ENCODE results near the gene CDH23. TPM values are rescaled to one million over a fixed set of nuclear protein-coding genes. Genes with fewer than 3 reads are reported as not detected.

The CDH23 gene
- total RNA-seq, 4 donors from 2014 or later = 0.57 to 5.9 (median 1.0) TPM

DNA sequence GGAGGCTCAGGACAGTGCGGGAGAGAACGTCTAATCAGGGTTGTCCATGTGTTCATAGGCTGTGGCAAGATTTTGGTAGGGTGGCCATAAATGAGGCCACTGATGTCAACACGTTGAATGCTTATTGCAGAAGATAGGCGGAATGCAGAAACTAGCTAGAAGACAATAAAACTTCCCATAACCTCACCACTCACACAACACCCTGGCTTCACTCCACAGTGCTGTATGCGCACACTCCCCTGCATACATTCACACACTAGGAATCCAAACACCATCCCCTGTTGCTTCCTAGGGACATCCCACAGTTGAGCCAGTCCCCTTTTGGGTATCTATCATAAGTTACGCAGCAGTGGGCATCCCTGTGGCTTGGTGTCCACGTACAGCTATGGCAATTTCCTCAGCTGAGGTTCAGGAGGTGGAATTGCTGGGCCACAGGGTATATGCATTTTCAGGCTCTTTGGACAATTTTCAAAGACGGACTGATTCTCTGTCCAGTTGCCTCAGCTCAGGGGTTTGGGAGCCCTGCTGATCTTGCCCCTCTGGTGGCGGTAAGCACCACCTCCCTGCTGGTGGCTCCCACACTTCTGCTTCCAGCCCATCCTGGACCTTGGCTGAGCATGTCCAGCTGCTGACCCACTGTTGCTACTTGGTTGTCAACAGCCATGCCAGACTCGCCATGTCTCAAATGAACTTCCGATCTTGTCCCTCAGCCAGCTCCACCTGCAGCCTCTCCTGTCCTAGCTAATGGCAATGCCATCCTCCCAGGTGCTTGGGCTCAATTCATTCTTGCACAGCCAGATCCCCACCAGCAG lies 36.4 kb downstream of the CDH23 start:
- 94 to 96% methylated on average over 9 of the region's 11 CpGs for WGBS, 2 donors
- Histone ChIP-seq H3K27ac (no peak overlapping the region), H3K4me1 (peaks cover 0 to 27% (median 3%) of the 10 kb centered on the region in 3 donors), H3K9me3 (no peaks in the 10 kb centered on the region), H3K27me3 (no peaks in the 10 kb centered on the region), H3K36me3 (no peaks in the 10 kb centered on the region), H3K4me3 (no peak overlapping the region)
- DNase-seq = no peak
- intact Hi-C loops (cut with DNase I) = no loop called here
- TF ChIP-seq POLR2A (IDR thresholded peaks at IDR 0.05) = no peak
- TF ChIP-seq, protein P1, sequence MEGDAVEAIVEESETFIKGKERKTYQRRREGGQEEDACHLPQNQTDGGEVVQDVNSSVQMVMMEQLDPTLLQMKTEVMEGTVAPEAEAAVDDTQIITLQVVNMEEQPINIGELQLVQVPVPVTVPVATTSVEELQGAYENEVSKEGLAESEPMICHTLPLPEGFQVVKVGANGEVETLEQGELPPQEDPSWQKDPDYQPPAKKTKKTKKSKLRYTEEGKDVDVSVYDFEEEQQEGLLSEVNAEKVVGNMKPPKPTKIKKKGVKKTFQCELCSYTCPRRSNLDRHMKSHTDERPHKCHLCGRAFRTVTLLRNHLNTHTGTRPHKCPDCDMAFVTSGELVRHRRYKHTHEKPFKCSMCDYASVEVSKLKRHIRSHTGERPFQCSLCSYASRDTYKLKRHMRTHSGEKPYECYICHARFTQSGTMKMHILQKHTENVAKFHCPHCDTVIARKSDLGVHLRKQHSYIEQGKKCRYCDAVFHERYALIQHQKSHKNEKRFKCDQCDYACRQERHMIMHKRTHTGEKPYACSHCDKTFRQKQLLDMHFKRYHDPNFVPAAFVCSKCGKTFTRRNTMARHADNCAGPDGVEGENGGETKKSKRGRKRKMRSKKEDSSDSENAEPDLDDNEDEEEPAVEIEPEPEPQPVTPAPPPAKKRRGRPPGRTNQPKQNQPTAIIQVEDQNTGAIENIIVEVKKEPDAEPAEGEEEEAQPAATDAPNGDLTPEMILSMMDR (IDR thresholded peaks at IDR 0.05) = no peak

DNA sequence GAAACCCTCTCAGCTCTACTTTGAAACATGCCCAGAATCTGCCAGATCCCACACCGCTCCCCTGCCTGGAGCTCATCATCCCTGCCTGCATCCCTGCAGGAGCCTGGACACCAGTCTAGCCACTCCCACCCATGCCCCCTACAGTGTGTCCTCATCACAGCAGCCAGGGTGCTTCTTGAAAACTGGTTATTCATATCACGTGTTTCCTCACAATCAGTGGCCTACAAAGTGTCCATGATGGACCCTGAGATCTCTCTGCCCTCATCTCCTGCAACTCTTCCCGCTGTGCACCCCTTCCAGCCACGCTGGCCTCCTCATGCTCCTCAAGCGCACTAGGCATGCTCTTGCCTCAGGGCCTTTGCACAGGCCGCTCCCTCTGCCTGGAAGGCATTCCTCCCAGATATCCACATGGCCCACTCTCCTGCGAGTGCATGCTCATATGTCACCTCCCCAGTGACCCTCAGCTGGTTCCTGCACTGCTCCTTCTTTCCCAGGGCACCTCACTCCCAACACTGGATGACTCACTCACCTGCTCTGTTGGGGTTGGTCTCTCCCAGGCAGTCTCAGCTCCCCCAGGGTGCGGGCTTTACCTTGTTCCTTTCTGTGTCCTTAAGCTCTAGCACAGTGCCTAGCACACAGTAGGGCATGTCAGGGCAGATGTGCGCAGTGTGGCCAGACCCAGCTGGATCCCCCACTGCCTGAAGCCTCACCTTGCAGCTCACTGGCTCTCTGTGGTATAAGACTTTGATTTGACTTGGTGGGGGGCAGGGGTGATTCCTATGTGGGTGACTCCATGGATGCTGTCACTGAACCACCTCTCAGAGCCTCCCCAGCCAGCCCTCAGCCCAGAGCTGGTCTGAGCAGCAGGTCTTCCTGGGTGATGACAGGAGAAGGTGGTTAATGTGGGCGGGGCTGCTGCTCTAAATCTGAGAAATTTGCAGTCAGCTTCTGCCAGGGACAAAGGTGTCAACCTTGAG lies 37.3 kb downstream of the CDH23 start:
- Histone ChIP-seq H3K4me1 (peaks cover 0 to 27% (median 3%) of the 10 kb centered on the region in 3 donors), H3K27ac (no peak overlapping the region), H3K36me3 (no peaks in the 10 kb centered on the region), H3K4me3 (no peak overlapping the region), H3K9me3 (no peaks in the 10 kb centered on the region), H3K27me3 (no peaks in the 10 kb centered on the region)
- intact Hi-C loops (cut with DNase I) = no loop called here
- WGBS, 2 donors = 81 to 89% methylated on average over 8 of the region's 10 CpGs
- no peak for DNase-seq
- TF ChIP-seq, protein P1 (IDR thresholded peaks at IDR 0.05) = no peak
- no peak for TF ChIP-seq POLR2A (IDR thresholded peaks at IDR 0.05)

DNA sequence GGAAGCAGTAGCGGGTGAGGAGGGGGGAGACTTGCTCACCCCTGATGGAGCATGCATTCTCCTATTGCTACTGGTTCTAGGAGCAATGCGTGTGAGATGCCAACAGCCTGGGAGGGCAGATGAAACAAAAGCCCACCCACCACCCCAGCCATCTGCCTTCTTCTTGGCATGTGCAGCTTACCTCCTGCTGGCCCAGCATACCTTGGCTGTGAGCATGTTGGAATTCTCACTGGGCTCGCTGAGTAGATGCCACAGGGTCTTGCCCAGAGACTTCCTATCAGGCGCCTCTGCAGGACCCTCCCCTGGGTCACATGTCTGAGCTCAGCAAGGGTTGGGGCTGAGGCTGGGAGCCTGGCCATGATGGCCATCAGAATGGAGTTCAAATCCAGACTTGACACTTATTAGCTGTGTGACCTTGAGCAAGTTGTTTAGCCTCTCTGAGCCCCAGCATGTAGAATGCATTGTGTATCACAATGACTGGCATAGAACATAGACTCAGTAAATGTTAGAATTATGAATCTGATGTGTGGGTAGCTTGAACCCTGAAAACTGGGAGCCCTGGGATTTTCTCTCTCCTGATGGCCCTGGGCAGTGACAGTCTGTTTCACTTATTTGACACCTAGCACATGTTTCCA lies 38.2 kb downstream of the CDH23 start:
- 83 to 97% methylated on average over 1 to 3 of the region's 4 CpGs for WGBS, 2 donors

DNA sequence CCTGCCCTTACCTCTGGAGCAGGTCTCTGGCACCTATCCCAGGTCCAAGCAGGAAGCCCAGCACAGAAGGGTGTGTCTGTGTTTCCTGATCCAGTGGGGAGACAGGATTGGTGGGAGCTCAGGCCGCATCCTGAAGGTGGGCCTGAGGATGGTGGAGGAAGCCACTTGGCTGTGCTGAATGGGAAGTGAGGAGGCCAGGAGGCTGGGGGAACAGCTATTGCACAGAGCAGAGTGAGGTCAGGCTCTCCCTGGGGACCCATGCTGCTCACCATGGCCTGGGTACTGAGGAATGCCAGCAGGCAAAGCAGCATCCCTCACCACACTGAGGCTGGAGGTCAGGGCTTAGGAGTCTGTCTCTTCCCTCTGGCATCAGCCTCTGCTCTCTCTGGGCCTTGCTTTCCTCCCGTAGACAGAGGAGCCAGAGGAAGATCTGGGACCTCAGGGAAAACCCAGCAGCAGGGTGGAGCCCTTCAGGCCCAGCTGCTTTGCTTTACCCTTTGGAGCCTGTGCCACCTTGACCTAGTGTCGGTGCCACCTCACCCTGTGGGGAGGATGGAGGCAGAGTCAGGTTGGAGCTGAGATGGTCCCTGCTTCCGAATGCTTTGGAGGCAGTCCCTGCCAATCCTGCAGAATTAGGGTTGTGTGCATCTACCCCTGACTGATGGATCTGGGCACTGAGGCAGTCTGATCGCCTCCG lies 39.0 kb downstream of the CDH23 start:
- Histone ChIP-seq H3K4me3 (no peak overlapping the region), H3K27ac (peak overlapping the region in 1 of 4 donors; percentile 13), H3K36me3 (no peaks in the 10 kb centered on the region), H3K4me1 (peaks cover 0 to 27% (median 3%) of the 10 kb centered on the region in 3 donors), H3K27me3 (no peaks in the 10 kb centered on the region), H3K9me3 (no peaks in the 10 kb centered on the region)
- TF ChIP-seq POLR2A (IDR thresholded peaks at IDR 0.05) = no peak
- TF ChIP-seq, protein P1 (IDR thresholded peaks at IDR 0.05) = no peak
- intact Hi-C loops (cut with DNase I) = no loop called here
- DNase-seq = no peak
- 40% methylated on average over 1 of the region's 6 CpGs; no CpG with 5 or more reads in 1 of the 2 donors for WGBS, 2 donors

More for the DNA sequence above, 38.2 kb downstream of the CDH23 start:
- no peak overlapping the region for H3K27ac ChIP-seq
- H3K27me3 ChIP-seq = no peaks in the 10 kb centered on the region
- H3K9me3 ChIP-seq = no peaks in the 10 kb centered on the region
- no peak overlapping the region for H3K4me3 ChIP-seq
- H3K36me3 ChIP-seq = no peaks in the 10 kb centered on the region
- no peak for DNase-seq
- intact Hi-C loops (cut with DNase I) = no loop called here
- peaks cover 0 to 27% (median 3%) of the 10 kb centered on the region in 3 donors for H3K4me1 ChIP-seq
- no peak for TF ChIP-seq POLR2A (IDR thresholded peaks at IDR 0.05)
- TF ChIP-seq, protein P1 (IDR thresholded peaks at IDR 0.05) = no peak
